Activated T-cell treated with anti-CD3 and anti-CD28 coated beads for 24 hours (primary cell): Measurements from ENCODE around the gene PEX19.

ENCODE experiments used
- DNase-seq: peaks from one replicate; pipeline ENCODE4 v3.0.0-alpha.2; 2020; ENCODE audit warnings: low read depth

Gene PEX19

DNA sequence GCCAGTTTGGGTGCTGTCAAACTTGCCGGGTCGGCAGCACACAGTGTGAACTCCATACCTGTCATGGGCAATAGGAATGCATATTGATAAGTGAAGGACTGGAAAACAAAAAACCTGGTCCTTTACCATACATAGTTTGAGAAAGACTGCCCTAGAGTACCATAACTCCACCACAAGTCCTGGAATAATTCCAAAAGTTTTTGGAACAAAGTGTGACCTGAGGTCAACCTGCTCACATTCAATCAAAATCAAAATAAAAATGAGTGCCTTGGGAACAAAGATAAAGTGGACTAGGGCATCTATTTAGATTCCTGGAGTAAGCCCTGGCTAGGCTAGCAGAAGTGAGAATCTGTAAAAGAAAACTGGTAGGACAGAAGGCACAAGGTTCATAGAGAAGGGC is 7.6 kb downstream of the PEX19 start:
- no peak for DNase-seq

DNA sequence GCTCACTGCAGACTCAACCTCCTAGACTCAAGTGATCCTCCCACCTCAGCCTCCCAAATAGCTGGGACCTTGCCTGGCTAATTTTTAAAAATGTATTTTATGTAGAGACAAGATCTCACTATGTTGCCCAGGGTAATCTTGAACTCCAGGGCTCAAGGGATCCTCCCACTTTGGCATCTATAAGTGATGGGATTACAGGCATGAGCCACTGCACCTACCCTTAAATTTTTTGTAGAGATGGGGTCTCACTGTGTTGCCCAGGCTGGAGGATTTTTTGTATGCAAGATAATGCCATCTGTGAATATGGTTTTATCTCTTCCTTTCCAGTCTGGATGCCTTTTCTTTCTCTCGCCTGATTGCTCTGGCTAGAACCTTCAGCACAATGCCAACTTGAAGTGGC is 13.9 kb downstream of the PEX19 start:
- no peak for DNase-seq

DNA sequence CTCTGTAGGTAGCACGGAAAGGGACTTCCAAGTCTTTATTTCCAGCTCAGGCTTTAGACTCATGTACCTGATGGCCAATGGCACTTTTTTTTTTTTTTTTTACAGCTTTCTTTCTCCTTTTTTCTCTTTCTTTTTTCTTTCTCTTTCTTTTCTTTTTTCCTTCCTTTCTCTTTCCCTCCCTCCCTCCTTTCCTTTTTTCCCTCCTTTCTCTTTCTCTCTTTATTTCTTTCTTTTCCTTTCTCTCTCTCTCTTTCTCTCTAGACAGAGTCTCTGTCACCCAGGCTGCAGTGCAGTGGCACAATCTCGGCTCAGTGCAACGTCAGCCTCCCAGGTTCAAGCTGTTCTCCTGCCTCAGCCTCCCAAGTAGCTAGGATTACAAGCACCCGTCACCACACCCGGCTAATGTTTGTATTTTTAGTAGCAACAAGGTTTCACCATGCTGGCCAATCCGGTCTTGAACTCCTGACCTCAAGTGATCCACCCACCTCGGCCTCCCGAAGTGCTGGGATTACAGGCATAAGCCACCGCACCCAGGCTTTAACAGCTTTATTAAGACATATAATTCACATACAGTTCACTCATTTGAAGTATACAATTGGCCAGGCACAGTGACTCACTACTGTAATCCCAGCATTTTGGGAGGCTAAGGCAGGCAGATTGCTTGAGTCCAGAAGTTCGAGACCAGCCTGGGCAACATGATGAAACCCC is 17.5 kb downstream of the PEX19 start:
- no peak for DNase-seq

GRCh38 chr1:160264795-160265307 is 20.1 kb downstream of the PEX19 start:
- no peak for DNase-seq

DNA sequence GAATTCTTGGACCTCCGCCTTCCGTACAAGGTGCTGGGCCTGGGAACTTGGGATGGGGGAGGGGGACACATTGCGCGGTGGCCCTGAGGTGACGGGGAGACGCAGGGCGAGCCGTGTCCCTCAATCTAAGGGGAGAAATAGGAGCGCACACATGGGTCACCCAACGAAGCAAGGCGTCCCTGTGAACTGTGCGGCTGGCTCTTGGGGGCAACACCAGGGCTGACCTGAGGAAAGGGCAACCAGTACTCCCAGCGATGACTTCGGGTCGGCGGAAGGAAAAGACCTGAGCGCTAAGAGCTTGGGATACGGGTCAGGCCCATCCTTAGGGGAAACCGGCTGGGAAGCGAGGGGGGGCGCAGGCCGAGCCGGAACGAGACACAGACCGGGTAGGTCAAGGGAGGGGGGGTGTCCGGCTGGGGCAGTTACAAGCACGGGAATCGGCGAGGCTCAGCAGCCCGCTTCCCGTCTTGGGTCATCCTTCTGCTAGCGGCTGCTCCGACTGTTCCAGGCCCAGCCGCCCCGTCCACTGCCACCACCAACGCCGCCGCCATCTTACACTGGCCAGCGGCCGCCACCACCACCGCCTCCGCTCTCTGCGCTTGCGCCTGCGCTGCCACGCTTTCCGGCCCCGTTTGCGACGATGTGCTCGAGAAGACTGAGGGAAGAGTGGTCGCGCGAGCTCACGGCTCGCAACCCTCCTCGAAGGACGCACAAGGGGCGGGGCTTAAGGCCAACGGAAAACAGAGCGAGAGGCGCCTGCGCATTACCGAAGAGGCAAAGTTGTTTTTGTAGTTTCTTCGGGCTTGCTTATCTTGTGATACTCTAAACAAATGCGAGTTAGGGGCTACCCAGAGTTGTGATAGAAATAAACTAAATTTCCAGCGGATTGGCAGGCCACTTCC is 22.8 kb downstream of the PEX19 start, which contains the start of gene DCAF8:
Gene DCAF8 (minus strand): TSS at position 657 of the 902 bp plus-strand sequence. CDS start 18,541 bp downstream, outside the sequence.
- peak; percentile 97 for DNase-seq

- peak; percentile 73 for DNase-seq
Observed at GRCh38 chr1:160261556-160261892, 23.4 kb downstream of the PEX19 start.

- no peak for DNase-seq
Observed at GRCh38 chr1:160260406-160261382, 24.2 kb downstream of the PEX19 start.

DNA sequence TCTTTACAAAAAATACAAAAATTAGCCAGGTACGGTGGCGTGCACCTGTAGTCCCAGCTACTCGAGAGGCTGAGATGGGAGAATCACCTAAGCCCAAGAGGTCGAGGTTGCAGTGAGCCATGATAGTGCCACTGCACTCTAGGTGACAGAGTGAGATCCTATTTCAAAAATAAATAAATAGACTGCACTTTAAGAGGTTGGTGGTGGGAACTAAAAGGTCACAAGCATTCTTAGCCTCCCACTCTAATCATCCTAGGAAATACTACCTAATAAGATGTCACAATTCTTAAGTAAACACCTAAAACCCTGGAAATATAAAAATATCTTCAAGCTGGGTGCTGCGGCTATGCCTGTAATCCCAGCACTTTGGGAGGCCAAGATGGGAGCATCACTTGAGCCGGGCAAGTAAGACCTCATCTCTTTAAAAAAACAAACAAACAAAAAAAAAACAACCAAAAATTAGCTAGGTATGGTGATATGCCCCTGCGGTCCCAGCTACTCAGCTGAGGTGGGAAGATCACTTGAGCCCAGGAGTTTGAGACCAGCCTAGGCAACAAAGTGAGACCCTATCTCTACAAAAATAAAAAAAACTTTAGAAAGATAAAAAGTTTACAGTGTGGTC is 26.6 kb downstream of the PEX19 start:
- DNase-seq, result no peak

GRCh38 chr1:160257411-160258015 is 27.4 kb downstream of the PEX19 start:
- no peak for DNase-seq

GRCh38 chr1:160256396-160257046 is 28.4 kb downstream of the PEX19 start:
- DNase-seq, result no peak

- DNase-seq, result no peak
Observed at GRCh38 chr1:160255781-160256300, 29.1 kb downstream of the PEX19 start.

- peak; percentile 20 for DNase-seq
Observed at GRCh38 chr1:160251687-160252526, 33.0 kb downstream of the PEX19 start.

DNA sequence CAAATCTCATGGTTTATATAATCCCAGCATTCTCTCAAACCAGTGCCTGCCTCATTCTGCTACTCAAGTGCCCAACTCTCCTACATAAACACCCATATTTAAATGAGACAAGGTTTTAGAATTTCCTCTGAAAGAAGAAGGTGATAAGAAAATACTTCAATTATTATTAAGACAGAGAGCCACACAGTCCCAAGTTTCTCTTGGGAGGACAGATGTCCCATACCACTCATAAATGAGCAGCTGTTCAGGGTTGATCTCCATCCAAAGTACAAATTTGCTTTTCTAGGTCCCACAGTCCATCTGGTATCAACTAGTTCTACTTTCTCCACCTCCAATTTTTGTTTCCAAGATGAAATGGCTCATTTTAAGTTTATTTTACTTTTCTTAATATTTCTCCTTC is 33.9 kb downstream of the PEX19 start:
- no peak for DNase-seq

DNA sequence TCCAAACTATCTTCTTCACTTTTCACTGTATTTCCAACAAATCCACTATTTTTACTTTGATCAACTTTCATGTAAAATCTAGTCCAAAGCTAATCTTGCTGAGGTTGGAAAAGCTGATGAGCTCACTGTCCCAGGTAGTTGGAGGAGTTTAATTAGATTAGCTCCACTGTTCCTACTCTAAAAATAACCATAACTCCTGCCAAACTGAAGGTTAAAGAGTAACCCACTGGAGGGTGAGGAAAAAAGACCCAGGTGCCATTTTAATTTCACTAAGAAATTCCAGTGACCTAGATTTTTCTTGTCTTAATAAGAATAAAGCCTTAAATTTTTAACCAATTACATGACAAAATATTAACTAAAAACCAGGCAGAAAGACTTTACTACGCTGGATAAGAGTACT is 37.9 kb downstream of the PEX19 start:
- no peak for DNase-seq

GRCh38 chr1:160245434-160245833 is 39.5 kb downstream of the PEX19 start:
- DNase-seq, result no peak

DNA sequence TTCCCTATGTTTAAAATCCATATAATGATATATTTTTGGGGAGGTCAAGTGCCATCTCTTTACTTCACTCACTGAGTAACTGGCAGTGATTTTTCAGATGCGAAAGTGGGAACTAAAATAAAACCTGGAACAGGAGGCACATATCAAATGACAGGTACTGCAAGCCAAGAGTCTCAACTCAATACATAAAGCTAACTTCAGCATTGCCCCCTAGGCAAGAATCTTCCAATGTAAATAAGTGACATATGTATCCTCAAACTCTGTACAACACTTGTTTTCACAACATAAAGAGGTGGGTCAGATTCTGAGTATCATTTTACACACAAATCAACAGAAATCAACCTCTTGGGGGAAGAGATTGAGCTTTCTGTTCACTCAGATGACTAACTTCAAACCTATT is 40.7 kb downstream of the PEX19 start:
- DNase-seq, result no peak

DNA sequence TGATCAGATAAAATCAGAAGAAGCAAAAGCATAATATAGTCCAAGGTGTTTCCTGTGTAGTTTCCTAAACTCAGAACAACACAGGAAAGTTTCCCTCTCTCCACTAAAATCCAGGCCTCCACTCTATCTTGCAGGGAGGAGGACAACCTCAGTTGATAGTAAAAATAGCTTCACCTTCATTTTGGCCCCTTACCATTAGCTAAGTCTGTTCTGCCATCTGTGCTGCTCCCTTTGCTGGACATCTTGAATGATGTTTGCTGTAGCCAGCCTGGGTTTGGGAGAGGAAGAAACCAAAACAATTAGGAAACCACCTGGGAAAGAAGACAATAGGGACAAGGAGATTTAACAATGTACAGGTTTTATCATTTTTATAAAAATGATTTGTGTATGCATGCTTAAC is 41.2 kb downstream of the PEX19 start:
- no peak for DNase-seq

DNA sequence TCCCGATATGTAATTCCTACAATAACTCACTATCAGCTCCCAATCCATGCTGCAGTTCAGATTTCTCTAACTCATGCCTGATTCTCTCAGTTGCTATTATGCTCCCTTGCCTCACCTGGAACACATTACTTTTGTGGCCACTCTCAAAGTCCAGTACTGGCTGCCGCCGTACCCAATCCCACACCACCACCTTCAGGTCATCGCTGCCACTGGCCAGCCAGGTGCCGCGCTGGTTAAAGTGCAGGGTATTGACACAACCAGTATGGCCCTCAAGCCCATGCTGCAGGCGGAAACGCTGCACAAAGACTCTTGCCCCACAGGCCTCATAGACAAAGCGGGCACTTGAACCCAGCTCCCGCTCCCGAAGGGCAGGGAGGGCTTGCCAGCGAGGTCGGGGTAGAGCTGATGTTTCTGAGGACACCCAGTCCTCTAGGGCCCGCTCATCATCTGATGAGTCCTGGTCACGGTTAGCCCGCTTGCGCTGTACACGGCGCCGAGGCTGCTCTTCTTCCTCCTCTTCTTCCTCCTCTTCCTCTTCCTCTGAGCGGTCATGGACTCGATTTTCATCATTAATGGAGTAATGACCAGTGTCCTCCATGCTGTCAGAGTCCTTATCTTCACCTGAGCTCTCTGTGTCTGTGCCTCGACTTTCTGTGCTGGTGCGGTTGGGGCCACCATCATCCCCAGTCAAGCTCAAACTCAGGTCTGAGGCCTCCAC is 45.2 kb downstream of the PEX19 start:
- no peak for DNase-seq

GRCh38 chr1:160238408-160238807 is 46.5 kb downstream of the PEX19 start:
- DNase-seq, result no peak
